ENCODE measurements around the gene ID1. TPM values are rescaled to one million over a fixed set of nuclear protein-coding genes. Genes with fewer than 3 reads are reported as not detected.
"Not testable (repeated sequence)": the region's sequence is repeated elsewhere in the genome, so short reads cannot be mapped to it uniquely, and the experiment has no call there.

The ID1 gene
- total and polyA plus RNA-seq, 2 experiments from 2014 or later, result 221 to 479 TPM

DNA sequence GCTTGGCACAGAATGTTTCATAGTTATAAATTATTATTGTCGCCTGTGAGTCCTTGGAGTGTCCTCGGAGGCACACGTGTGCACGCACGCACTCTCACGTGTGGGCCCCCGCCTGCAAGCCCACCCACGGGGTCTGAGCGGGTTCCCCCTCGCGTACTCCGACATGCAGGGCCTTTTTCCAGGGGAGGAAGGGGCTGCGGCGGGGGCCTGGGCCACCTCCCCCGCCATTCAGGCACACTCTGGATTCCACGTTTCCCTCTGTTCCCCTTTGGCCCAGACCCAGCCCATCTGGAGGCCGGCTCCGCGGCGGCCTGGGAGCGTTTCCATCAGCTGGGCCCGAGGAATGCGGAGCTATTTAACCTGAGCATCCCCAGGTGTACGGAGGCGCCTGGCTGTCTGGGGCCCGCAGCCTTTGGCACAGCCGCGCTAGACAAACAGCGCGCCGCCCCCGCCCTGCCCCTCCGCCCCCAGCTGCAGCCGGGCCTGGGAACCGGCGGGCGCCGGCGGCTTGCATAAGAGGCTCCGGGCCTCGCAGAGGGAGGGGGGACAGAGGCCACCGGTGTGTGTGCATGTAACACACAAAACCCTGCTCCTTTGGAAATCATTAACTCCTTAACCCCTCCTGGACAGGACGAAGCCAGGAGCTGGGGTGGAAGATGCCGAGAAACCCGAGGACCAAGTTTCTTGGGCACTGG, 3.3 kb downstream of the ID1 start:
- Histone ChIP-seq H3K36me3 (ENCODE audit: insufficient read depth) (no peaks in the 10 kb centered on the region), H3K4me3 (peak overlapping the region; percentile 61), H3K4me2 (peak overlapping the region; percentile 76), H3F3A (replicated peaks; ENCODE audit: low read depth) (peaks cover 35% of the 10 kb centered on the region), H3K9me2 (ENCODE audit: insufficient read depth) (no peaks in the 10 kb centered on the region), H3K79me2 (replicated peaks; ENCODE audit: insufficient read depth) (peaks cover 19% of the 10 kb centered on the region), H3K27me3 (ENCODE audit: insufficient read depth) (no peaks in the 10 kb centered on the region), H3K27ac (ENCODE audit: low read depth) (peak overlapping the region; percentile 92), H4K20me1 (replicated peaks; ENCODE audit: insufficient read depth) (no peaks in the 10 kb centered on the region), H3K4me1 (ENCODE audit: insufficient read depth) (peaks cover 45% of the 10 kb centered on the region), H2AFZ (no peak overlapping the region)
- H3K27ac Mint-ChIP-seq, result no peak overlapping the region
- peak overlapping the region; percentile 50 for H3K4me3 Mint-ChIP-seq
- ATAC-seq (peak; percentile 44), DNase-seq (ENCODE audit: low spot score) (peak; percentile 100)
- peaks cover 13% of the 10 kb centered on the region for H3K36me3 Mint-ChIP-seq (ENCODE audit: low read depth)
- H3K4me1 Mint-ChIP-seq, result peaks cover 41% of the 10 kb centered on the region
- TF ChIP-seq CREB1 (CRISPR knock-in tag; IDR thresholded peaks at IDR 0.05; ENCODE audit: low read depth) (peak; percentile 51; the same call in 1 of the 2 replicates), NANOG (IDR thresholded peaks at IDR 0.05; ENCODE audit: borderline replicate concordance) (peak; percentile 71), POLR2AphosphoS5 (IDR thresholded peaks at IDR 0.05; ENCODE audit: low read depth) (peak; percentile 52; the same call in 1 of the 2 replicates), ZNF331 (CRISPR knock-in tag; IDR thresholded peaks at IDR 0.05; ENCODE audit: low read depth) (no peak), ZNF114 (CRISPR knock-in tag; IDR thresholded peaks at IDR 0.05) (peak; percentile 6; the same call in 1 of the 2 replicates), STAT1 (IDR thresholded peaks at IDR 0.05; ENCODE audit: unreplicated experiment) (no peak)
- TF ChIP-seq, protein P1, sequence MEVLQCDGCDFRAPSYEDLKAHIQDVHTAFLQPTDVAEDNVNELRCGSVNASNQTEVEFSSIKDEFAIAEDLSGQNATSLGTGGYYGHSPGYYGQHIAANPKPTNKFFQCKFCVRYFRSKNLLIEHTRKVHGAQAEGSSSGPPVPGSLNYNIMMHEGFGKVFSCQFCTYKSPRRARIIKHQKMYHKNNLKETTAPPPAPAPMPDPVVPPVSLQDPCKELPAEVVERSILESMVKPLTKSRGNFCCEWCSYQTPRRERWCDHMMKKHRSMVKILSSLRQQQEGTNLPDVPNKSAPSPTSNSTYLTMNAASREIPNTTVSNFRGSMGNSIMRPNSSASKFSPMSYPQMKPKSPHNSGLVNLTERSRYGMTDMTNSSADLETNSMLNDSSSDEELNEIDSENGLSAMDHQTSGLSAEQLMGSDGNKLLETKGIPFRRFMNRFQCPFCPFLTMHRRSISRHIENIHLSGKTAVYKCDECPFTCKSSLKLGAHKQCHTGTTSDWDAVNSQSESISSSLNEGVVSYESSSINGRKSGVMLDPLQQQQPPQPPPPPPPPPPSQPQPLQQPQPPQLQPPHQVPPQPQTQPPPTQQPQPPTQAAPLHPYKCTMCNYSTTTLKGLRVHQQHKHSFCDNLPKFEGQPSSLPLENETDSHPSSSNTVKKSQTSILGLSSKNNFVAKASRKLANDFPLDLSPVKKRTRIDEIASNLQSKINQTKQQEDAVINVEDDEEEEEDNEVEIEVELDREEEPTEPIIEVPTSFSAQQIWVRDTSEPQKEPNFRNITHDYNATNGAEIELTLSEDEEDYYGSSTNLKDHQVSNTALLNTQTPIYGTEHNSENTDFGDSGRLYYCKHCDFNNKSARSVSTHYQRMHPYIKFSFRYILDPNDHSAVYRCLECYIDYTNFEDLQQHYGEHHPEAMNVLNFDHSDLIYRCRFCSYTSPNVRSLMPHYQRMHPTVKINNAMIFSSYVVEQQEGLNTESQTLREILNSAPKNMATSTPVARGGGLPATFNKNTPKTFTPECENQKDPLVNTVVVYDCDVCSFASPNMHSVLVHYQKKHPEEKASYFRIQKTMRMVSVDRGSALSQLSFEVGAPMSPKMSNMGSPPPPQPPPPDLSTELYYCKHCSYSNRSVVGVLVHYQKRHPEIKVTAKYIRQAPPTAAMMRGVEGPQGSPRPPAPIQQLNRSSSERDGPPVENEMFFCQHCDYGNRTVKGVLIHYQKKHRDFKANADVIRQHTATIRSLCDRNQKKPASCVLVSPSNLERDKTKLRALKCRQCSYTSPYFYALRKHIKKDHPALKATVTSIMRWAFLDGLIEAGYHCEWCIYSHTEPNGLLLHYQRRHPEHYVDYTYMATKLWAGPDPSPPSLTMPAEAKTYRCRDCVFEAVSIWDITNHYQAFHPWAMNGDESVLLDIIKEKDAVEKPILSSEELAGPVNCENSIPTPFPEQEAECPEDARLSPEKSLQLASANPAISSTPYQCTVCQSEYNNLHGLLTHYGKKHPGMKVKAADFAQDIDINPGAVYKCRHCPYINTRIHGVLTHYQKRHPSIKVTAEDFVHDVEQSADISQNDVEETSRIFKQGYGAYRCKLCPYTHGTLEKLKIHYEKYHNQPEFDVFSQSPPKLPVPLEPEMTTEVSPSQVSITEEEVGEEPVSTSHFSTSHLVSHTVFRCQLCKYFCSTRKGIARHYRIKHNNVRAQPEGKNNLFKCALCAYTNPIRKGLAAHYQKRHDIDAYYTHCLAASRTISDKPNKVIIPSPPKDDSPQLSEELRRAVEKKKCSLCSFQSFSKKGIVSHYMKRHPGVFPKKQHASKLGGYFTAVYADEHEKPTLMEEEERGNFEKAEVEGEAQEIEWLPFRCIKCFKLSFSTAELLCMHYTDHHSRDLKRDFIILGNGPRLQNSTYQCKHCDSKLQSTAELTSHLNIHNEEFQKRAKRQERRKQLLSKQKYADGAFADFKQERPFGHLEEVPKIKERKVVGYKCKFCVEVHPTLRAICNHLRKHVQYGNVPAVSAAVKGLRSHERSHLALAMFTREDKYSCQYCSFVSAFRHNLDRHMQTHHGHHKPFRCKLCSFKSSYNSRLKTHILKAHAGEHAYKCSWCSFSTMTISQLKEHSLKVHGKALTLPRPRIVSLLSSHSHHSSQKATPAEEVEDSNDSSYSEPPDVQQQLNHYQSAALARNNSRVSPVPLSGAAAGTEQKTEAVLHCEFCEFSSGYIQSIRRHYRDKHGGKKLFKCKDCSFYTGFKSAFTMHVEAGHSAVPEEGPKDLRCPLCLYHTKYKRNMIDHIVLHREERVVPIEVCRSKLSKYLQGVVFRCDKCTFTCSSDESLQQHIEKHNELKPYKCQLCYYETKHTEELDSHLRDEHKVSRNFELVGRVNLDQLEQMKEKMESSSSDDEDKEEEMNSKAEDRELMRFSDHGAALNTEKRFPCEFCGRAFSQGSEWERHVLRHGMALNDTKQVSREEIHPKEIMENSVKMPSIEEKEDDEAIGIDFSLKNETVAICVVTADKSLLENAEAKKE (CRISPR knock-in tag; IDR thresholded peaks at IDR 0.05), result no peak
- TF ChIP-seq, protein P2, sequence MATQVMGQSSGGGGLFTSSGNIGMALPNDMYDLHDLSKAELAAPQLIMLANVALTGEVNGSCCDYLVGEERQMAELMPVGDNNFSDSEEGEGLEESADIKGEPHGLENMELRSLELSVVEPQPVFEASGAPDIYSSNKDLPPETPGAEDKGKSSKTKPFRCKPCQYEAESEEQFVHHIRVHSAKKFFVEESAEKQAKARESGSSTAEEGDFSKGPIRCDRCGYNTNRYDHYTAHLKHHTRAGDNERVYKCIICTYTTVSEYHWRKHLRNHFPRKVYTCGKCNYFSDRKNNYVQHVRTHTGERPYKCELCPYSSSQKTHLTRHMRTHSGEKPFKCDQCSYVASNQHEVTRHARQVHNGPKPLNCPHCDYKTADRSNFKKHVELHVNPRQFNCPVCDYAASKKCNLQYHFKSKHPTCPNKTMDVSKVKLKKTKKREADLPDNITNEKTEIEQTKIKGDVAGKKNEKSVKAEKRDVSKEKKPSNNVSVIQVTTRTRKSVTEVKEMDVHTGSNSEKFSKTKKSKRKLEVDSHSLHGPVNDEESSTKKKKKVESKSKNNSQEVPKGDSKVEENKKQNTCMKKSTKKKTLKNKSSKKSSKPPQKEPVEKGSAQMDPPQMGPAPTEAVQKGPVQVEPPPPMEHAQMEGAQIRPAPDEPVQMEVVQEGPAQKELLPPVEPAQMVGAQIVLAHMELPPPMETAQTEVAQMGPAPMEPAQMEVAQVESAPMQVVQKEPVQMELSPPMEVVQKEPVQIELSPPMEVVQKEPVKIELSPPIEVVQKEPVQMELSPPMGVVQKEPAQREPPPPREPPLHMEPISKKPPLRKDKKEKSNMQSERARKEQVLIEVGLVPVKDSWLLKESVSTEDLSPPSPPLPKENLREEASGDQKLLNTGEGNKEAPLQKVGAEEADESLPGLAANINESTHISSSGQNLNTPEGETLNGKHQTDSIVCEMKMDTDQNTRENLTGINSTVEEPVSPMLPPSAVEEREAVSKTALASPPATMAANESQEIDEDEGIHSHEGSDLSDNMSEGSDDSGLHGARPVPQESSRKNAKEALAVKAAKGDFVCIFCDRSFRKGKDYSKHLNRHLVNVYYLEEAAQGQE (IDR thresholded peaks at IDR 0.05; ENCODE audit: unreplicated experiment), result no peak
- peaks cover 75% of the 10 kb centered on the region for H3K27me3 Mint-ChIP-seq (ENCODE audit: insufficient read depth, low read depth, poor library complexity)
- H3K9me3 Mint-ChIP-seq, result peaks cover 5% of the 10 kb centered on the region; the same call in 1 of the 3 replicates

DNA sequence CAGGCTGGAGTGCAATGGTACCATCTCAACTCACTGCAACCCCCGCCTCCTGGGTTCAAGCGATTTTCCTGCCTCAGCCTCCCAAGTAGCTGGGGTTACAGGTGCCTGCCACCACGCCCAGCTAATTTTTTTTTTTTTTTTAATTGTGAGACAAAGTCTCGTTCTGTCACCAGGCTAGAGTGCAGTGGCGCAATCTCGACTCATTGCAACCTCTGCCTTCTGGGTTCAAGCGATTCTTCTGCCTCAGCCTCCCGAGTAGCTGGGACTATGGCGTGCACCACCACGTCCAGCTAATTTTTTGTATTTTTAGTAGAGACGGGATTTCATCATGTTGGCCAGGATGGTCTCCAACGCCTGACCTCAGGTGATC, 7.2 kb downstream of the ID1 start:
- H3K9me3 Mint-ChIP-seq; H3K36me3 ChIP-seq (ENCODE audit: insufficient read depth): not testable (repeated sequence)
- H3K4me1 Mint-ChIP-seq, result peaks cover 24% of the 10 kb centered on the region

More for the DNA sequence above, 7.2 kb downstream of the ID1 start:
- not testable (repeated sequence) for H3K27me3 ChIP-seq (ENCODE audit: insufficient read depth); H3K9me2 ChIP-seq (ENCODE audit: insufficient read depth); H4K20me1 ChIP-seq (replicated peaks; ENCODE audit: insufficient read depth); H3K4me3 ChIP-seq; H3K27ac ChIP-seq (ENCODE audit: low read depth); H3K36me3 Mint-ChIP-seq (ENCODE audit: low read depth); DNase-seq (ENCODE audit: low spot score); ATAC-seq; H3K4me3 Mint-ChIP-seq; H3K27ac Mint-ChIP-seq; H3K4me2 ChIP-seq; H3K79me2 ChIP-seq (replicated peaks; ENCODE audit: insufficient read depth)
- Histone ChIP-seq H3F3A (replicated peaks; ENCODE audit: low read depth) (peaks cover 27% of the 10 kb centered on the region), H2AFZ (peak overlapping the region; percentile 88; the same call in 1 of the 2 replicates), H3K4me1 (ENCODE audit: insufficient read depth) (peaks cover 30% of the 10 kb centered on the region)
- peaks cover 49% of the 10 kb centered on the region for H3K27me3 Mint-ChIP-seq (ENCODE audit: insufficient read depth, low read depth, poor library complexity)
